Measurements from ENCODE around the gene PEX14.

- TF ChIP-seq, protein P1, sequence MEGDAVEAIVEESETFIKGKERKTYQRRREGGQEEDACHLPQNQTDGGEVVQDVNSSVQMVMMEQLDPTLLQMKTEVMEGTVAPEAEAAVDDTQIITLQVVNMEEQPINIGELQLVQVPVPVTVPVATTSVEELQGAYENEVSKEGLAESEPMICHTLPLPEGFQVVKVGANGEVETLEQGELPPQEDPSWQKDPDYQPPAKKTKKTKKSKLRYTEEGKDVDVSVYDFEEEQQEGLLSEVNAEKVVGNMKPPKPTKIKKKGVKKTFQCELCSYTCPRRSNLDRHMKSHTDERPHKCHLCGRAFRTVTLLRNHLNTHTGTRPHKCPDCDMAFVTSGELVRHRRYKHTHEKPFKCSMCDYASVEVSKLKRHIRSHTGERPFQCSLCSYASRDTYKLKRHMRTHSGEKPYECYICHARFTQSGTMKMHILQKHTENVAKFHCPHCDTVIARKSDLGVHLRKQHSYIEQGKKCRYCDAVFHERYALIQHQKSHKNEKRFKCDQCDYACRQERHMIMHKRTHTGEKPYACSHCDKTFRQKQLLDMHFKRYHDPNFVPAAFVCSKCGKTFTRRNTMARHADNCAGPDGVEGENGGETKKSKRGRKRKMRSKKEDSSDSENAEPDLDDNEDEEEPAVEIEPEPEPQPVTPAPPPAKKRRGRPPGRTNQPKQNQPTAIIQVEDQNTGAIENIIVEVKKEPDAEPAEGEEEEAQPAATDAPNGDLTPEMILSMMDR (IDR thresholded peaks at IDR 0.05 in 4 of 5, conservative IDR thresholded peaks at IDR 0.05 in 1 of 5): no peak
- no peak for TF ChIP-seq POLR2A (IDR thresholded peaks at IDR 0.05)
Observed at GRCh38 chr1:10589074-10589473, 114.3 kb downstream of the PEX14 start.
